Measurements from ENCODE around the gene PAQR4.

Gene PAQR4

GRCh38 chr16:3017794-3018506, 48.8 kb downstream of the PAQR4 start, which contains the start of gene CLDN6:
CLDN6 (minus strand) TSS chr16:3018183; CDS start chr16:3016021, 2,162 bp downstream.
- H3K9me3 ChIP-seq (ENCODE audit: low read length): no peaks in the 10 kb centered on the region
- peak within 1 kb of the TSS; percentile 24; the same call in 1 of the 2 replicates for H3K4me2 ChIP-seq (ENCODE audit: low read length)
- H3K27ac ChIP-seq (ENCODE audit: low read depth, low read length, poor library complexity, severe bottlenecking): no peak within 1 kb of the TSS
- H3K9ac ChIP-seq (ENCODE audit: low read length): no peak within 1 kb of the TSS
- no peaks in the 10 kb centered on the region for H3K36me3 ChIP-seq (ENCODE audit: insufficient read depth, low read length)
- H3K9me2 ChIP-seq (ENCODE audit: low read depth, low read length): no peaks in the 10 kb centered on the region
- TF ChIP-seq EZH2 (IDR thresholded peaks at IDR 0.05; ENCODE audit: borderline replicate concordance, low read length) (no peak), CTCF (IDR thresholded peaks at IDR 0.05; ENCODE audit: low read length) (peak; percentile 75)
- H3F3A ChIP-seq (ENCODE audit: insufficient read depth, low read length): no peaks in the 10 kb centered on the region
- no peaks in the 10 kb centered on the region for H3K79me2 ChIP-seq (ENCODE audit: insufficient read depth, low read length)
- no peak within 1 kb of the TSS for H3K4me3 ChIP-seq (ENCODE audit: low read depth, low read length, poor library complexity, severe bottlenecking)
- peaks cover 9% of the 10 kb centered on the region for H3K27me3 ChIP-seq (ENCODE audit: insufficient read depth, low read length)
- no peak within 1 kb of the TSS for H2AFZ ChIP-seq (ENCODE audit: low read length)
- peaks cover 36% of the 10 kb centered on the region for H3K4me1 ChIP-seq (ENCODE audit: insufficient read depth, low read length, severe bottlenecking)
- H4K20me1 ChIP-seq (ENCODE audit: insufficient read depth, low read length): no peaks in the 10 kb centered on the region

DNA sequence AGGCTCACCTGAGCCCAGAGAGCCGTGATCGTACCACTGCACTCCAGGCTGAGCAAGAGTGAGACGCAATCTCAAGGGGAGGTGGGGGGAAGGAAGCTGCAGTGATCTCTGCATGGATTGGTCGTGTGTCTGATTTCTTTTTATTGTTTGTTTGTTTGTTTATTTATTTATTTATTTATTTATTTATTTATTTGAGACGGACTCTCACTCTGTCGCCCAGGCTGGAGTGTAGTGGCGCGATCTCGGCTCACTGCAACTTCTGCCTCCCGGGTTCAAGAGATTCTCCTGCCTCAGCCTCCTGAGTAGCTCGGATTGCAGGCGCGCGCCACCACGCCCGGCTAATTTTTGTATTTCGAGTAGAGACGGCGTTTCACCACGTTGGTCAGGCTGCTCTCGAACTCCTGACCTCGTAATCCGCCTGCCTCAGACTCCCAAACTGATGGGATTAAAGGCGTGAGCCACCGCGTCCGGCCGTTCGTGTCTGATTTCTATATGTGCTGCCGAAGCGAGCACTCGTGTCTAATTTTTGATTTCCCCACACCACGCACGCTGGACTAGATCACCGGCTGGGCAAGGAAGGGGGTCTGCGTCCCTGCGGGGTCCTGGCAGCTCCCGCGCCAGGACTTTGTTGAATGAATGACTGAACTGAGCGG, 50.6 kb downstream of the PAQR4 start:
- Histone ChIP-seq H3K27ac (ENCODE audit: low read depth, low read length, poor library complexity, severe bottlenecking) (no peak overlapping the region), H3K4me3 (ENCODE audit: low read depth, low read length, poor library complexity, severe bottlenecking) (peak overlapping the region; percentile 67), H3K9ac (ENCODE audit: low read length) (peak overlapping the region; percentile 37; the same call in 1 of the 2 replicates), H3K79me2 (ENCODE audit: insufficient read depth, low read length) (no peaks in the 10 kb centered on the region), H3K9me3 (ENCODE audit: low read length) (no peaks in the 10 kb centered on the region), H3K27me3 (ENCODE audit: insufficient read depth, low read length) (peaks cover 4% of the 10 kb centered on the region; the same call in 1 of the 2 replicates), H3K36me3 (ENCODE audit: insufficient read depth, low read length) (no peaks in the 10 kb centered on the region), H3K4me2 (ENCODE audit: low read length) (peak overlapping the region; percentile 97), H4K20me1 (ENCODE audit: insufficient read depth, low read length) (no peaks in the 10 kb centered on the region), H3F3A (ENCODE audit: insufficient read depth, low read length) (no peaks in the 10 kb centered on the region), H3K9me2 (ENCODE audit: low read depth, low read length) (no peaks in the 10 kb centered on the region), H2AFZ (ENCODE audit: low read length) (no peak overlapping the region), H3K4me1 (ENCODE audit: insufficient read depth, low read length, severe bottlenecking) (peaks cover 44% of the 10 kb centered on the region)
- no peak for TF ChIP-seq EZH2 (IDR thresholded peaks at IDR 0.05; ENCODE audit: borderline replicate concordance, low read length)
- no peak for TF ChIP-seq CTCF (IDR thresholded peaks at IDR 0.05; ENCODE audit: low read length)

DNA sequence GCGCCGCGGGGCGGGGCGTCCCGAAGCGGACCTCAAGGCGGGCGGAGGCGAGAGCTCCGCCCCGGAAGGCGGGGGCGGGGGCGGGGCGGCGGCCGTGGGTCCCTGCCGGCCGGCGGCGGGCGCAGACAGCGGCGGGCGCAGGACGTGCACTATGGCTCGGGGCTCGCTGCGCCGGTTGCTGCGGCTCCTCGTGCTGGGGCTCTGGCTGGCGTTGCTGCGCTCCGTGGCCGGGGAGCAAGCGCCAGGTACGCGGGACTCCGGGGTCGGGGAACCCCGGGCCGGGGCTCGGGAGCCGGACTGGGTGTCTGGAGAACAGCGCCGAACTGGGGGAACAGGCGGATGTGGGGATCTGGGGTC, 51.1 kb downstream of the PAQR4 start, which contains the start of gene TNFRSF12A:
TSS of gene TNFRSF12A (plus strand) at position 122 of the 357 bp plus-strand sequence. CDS start at position 152, 30 bp downstream.
- Histone ChIP-seq H3K4me3 (ENCODE audit: low read depth, low read length, poor library complexity, severe bottlenecking) (peak within 1 kb of the TSS; percentile 67), H3K36me3 (ENCODE audit: insufficient read depth, low read length) (no peaks in the 10 kb centered on the region), H3K9me2 (ENCODE audit: low read depth, low read length) (no peaks in the 10 kb centered on the region), H3K4me1 (ENCODE audit: insufficient read depth, low read length, severe bottlenecking) (peaks cover 44% of the 10 kb centered on the region), H4K20me1 (ENCODE audit: insufficient read depth, low read length) (no peaks in the 10 kb centered on the region), H3K79me2 (ENCODE audit: insufficient read depth, low read length) (no peaks in the 10 kb centered on the region), H2AFZ (ENCODE audit: low read length) (no peak within 1 kb of the TSS), H3K9me3 (ENCODE audit: low read length) (no peaks in the 10 kb centered on the region), H3K27me3 (ENCODE audit: insufficient read depth, low read length) (peaks cover 4% of the 10 kb centered on the region; the same call in 1 of the 2 replicates), H3F3A (ENCODE audit: insufficient read depth, low read length) (no peaks in the 10 kb centered on the region), H3K9ac (ENCODE audit: low read length) (peak within 1 kb of the TSS; percentile 60), H3K27ac (ENCODE audit: low read depth, low read length, poor library complexity, severe bottlenecking) (no peak within 1 kb of the TSS), H3K4me2 (ENCODE audit: low read length) (peak within 1 kb of the TSS; percentile 97)
- TF ChIP-seq CTCF (IDR thresholded peaks at IDR 0.05; ENCODE audit: low read length): no peak
- TF ChIP-seq EZH2 (IDR thresholded peaks at IDR 0.05; ENCODE audit: borderline replicate concordance, low read length): no peak

Measured in OCI-LY1 (cell line).